Panc1 (cell line): ENCODE measurements around the gene FABP1. TPM values are rescaled to one million over a fixed set of nuclear protein-coding genes. Genes with fewer than 3 reads are reported as not detected.

Source experiments
- ATAC-seq: fragments of 200-7000 bp; cut with Tn5 transposase; 2 replicates; pipeline ENCODE4 v1.9.1; 2020; ENCODE audit warnings: mild to moderate bottlenecking, moderate library complexity
- BruUV-seq: library from RNA; stranded (reverse); fragments of 400-500 nt; replicated peaks from 2 replicates; lab custom pipeline; 2021; lab: Mats Ljungman, UMichigan
- CTCF ChIA-PET: fragments of 300-600 bp; sonication (Branson Sonifier 250); formaldehyde crosslinking; loops from one replicate; lab custom pipeline; 2022; ENCODE audit warnings: antibody characterized with exemption; lab: Charles Lee
- POLR2A ChIA-PET: fragments of 300-600 bp; sonication (Branson Sonifier 250); formaldehyde crosslinking; loops from one replicate; lab custom pipeline; 2022; ENCODE audit warnings: antibody characterized with exemption; lab: Charles Lee
- DNase-seq: peaks from one replicate; pipeline ENCODE4 v3.0.0-alpha.2; 2010; ENCODE audit warnings: low read depth, low spot score
- H3K27ac ChIP-seq: 2 replicates; pipeline ENCODE4 v1.5.1; 2011; ENCODE audit warnings: mild to moderate bottlenecking, low read length, inconsistent platforms
- H3K27me3 ChIP-seq: fragments of 200-500 bp; sonication (Bioruptor generic); 2 replicates; pipeline ENCODE4 v1.6.0; 2014; ENCODE audit warnings: low read length, inconsistent platforms; ENCODE audit not compliant: control insufficient read depth, insufficient read depth
- H3K36me3 ChIP-seq: fragments of 200-500 bp; sonication (Bioruptor generic); 2 replicates; pipeline ENCODE4 v1.5.1; 2014; ENCODE audit warnings: inconsistent platforms, mild to moderate bottlenecking, low read length, moderate library complexity; ENCODE audit not compliant: control insufficient read depth, insufficient read depth
- H3K4me1 ChIP-seq: 2 replicates; pipeline ENCODE4 v1.5.1; 2011; ENCODE audit warnings: inconsistent platforms, mild to moderate bottlenecking, low read length, moderate library complexity; ENCODE audit not compliant: control insufficient read depth, insufficient read depth
- H3K4me3 ChIP-seq, 2 experiments: 2 replicates each; pipeline ENCODE4 v1.5.1; 2011 to 2012; ENCODE audit warnings: low read depth in 2 of 2, low read length in 2 of 2, mild to moderate bottlenecking in 2 of 2, inconsistent platforms in 1 of 2, moderate library complexity in 1 of 2
- H3K9me3 ChIP-seq: fragments of 200-500 bp; sonication (Bioruptor generic); 2 replicates; pipeline ENCODE4 v1.5.1; 2014; ENCODE audit warnings: low read depth, mild to moderate bottlenecking, inconsistent platforms, low read length, moderate library complexity; ENCODE audit not compliant: control insufficient read depth, insufficient read depth
- CTCF ChIP-seq: fragments of 450-650 bp; IDR thresholded peaks from 2 replicates; pipeline ENCODE4 v1.5.1; 2017; ENCODE audit warnings: mild to moderate bottlenecking
- POLR2AphosphoS5 ChIP-seq: IDR thresholded peaks from 2 replicates; pipeline ENCODE4 v1.6.1; 2012; ENCODE audit warnings: mild to moderate bottlenecking, low read depth, low read length, moderate library complexity
- REST ChIP-seq, 2 experiments: IDR thresholded peaks; 2 replicates each; pipeline ENCODE4 v1.6.1; 2011 to 2012; ENCODE audit warnings: low read depth in 2 of 2, control low read depth in 1 of 2, low read length in 1 of 2, mild to moderate bottlenecking in 1 of 2, moderate library complexity in 1 of 2; ENCODE audit not compliant: insufficient read depth in 1 of 2
- SIN3A ChIP-seq: IDR thresholded peaks from 2 replicates; pipeline ENCODE4 v1.6.1; 2012; ENCODE audit warnings: low read depth, mild to moderate bottlenecking, low read length, moderate library complexity, borderline replicate concordance; ENCODE audit not compliant: insufficient read depth
- TCF7L2 ChIP-seq: IDR thresholded peaks from 2 replicates; pipeline ENCODE4 v1.6.1; 2011; ENCODE audit warnings: mild to moderate bottlenecking, low read depth, low read length, inconsistent platforms
- in situ Hi-C: cut with HindIII; loops from 2 replicates; pipeline ENCODE4 v1.10.0; 2016; ENCODE audit warnings: low sequenced_read_pairs, low pct_unique_long_range_greater_than_20kb
- intact Hi-C: fragments of 100-400 bp; cut with micrococcal nuclease; formaldehyde crosslinking; loops from one replicate; pipeline ENCODE4 v1.10.0; 2022; ENCODE audit not compliant: unreplicated experiment
- total RNA-seq: library from RNA; stranded (reverse); gene quantifications from one replicate; pipeline ENCODE4 v1.2.1, GENCODE V29; 2021; ENCODE audit not compliant: unreplicated experiment

FABP1 gene
- total RNA-seq, 1 experiment from 2014 or later, result 0.36 TPM

- intact Hi-C loops, result no loop called here
- ChIA-PET POLR2A (no interaction called here), CTCF (no interaction called here)
- Histone ChIP-seq H3K4me3 (no peak overlapping the region), H3K4me1 (no peaks in the 10 kb centered on the region), H3K36me3 (no peaks in the 10 kb centered on the region), H3K9me3 (no peaks in the 10 kb centered on the region), H3K27ac (no peak overlapping the region), H3K27me3 (peaks cover 6% of the 10 kb centered on the region; the same call in 1 of the 2 replicates)
- BruUV-seq, result no TSS peak
- no peak for DNase-seq
- in situ Hi-C loops, result no loop called here
- TF ChIP-seq SIN3A (no peak), POLR2AphosphoS5 (no peak), TCF7L2 (no peak)
- no peak for ATAC-seq
Measured at GRCh38 chr2:88108796-88109195, 19.1 kb downstream of the FABP1 start.

DNA sequence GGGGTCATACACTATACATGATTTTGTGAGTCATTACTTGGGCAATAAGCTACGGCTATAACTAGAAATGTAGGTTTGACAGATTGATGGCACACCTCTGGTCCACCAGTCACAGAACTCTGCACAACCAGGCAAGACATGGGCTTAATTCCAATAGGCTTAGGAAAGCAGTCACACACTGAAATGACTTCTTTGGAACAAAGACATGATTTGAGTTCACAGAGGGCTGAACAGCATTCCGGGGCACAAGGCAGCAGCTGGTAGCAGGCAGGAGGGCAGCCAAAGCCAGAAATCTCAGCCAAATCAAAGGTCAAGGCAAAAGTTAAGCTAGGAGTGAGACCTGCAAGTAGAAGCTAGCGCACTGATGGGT lies 27.4 kb downstream of the FABP1 start:
- BruUV-seq, result no TSS peak
- TF ChIP-seq POLR2AphosphoS5 (no peak), CTCF (no peak), TCF7L2 (no peak), SIN3A (no peak)
- ATAC-seq (no peak), DNase-seq (no peak)
- no peaks in the 10 kb centered on the region for H3K36me3 ChIP-seq
- H3K4me3 ChIP-seq, result no peak overlapping the region
- intact Hi-C loops (no loop called here), in situ Hi-C loops (no loop called here)
- H3K9me3 ChIP-seq, result no peaks in the 10 kb centered on the region
- ChIA-PET POLR2A (no interaction called here), CTCF (no interaction called here)
- peaks cover 14% of the 10 kb centered on the region for H3K27me3 ChIP-seq
- no peak overlapping the region for H3K27ac ChIP-seq
- H3K4me1 ChIP-seq, result no peaks in the 10 kb centered on the region

- in situ Hi-C loops, result no loop called here
- intact Hi-C loops, result no loop called here
- DNase-seq (no peak), ATAC-seq (no peak)
- ChIA-PET CTCF (no interaction called here), POLR2A (no interaction called here)
- H3K27me3 ChIP-seq, result peaks cover 15% of the 10 kb centered on the region
- no TSS peak for BruUV-seq
- TF ChIP-seq TCF7L2, result no peak
- no peak for TF ChIP-seq POLR2AphosphoS5
- no peak for TF ChIP-seq SIN3A
- no peak for TF ChIP-seq CTCF
- TF ChIP-seq REST (IDR thresholded peaks at IDR 0.05; ENCODE audit: insufficient read depth in 1 of 2, low read depth in 2 of 2, low read length in 1 of 2), result no peak
- H3K4me3 ChIP-seq, result no peak overlapping the region
- no peak overlapping the region for H3K27ac ChIP-seq
- no peaks in the 10 kb centered on the region for H3K36me3 ChIP-seq
- H3K9me3 ChIP-seq, result no peaks in the 10 kb centered on the region
- no peaks in the 10 kb centered on the region for H3K4me1 ChIP-seq
Measured at GRCh38 chr2:88099798-88100488, 27.9 kb downstream of the FABP1 start.
